Stomach (tissue), 4 donors: ENCODE results near the gene METTL15.

ENCODE experiments used
- EP300 ChIP-seq: sonication (generic); formaldehyde crosslinking; IDR thresholded peaks from one replicate; pipeline ENCODE4 v1.6.1; 2017; ENCODE audit warnings: antibody characterized with exemption
- POLR2A ChIP-seq, 4 donors: fragments of 450-650 bp; IDR thresholded peaks; one replicate each; pipeline ENCODE4 v1.6.1; 2016; ENCODE audit warnings: antibody characterized with exemption in 4 of 4, control low read depth in 2 of 4, mild to moderate bottlenecking in 1 of 4, moderate library complexity in 1 of 4
- POLR2AphosphoS5 ChIP-seq, 3 donors: sonication (generic); formaldehyde crosslinking; IDR thresholded peaks; one replicate each; pipeline ENCODE4 v1.6.1; 2016; ENCODE audit warnings: antibody characterized with exemption in 3 of 3
- TF ChIP-seq, protein P1 (sequence below), 7 experiments: fragments of 450-650 bp in 4 of 7; fragments of 200-600 bp in 3 of 7; sonication (generic) in 3 of 7; IDR thresholded peaks; one replicate each; pipeline ENCODE4 v1.5.1; 2016 to 2019; ENCODE audit warnings: antibody characterized with exemption in 7 of 7, control low read depth in 2 of 7, mild to moderate bottlenecking in 1 of 7

DNA sequence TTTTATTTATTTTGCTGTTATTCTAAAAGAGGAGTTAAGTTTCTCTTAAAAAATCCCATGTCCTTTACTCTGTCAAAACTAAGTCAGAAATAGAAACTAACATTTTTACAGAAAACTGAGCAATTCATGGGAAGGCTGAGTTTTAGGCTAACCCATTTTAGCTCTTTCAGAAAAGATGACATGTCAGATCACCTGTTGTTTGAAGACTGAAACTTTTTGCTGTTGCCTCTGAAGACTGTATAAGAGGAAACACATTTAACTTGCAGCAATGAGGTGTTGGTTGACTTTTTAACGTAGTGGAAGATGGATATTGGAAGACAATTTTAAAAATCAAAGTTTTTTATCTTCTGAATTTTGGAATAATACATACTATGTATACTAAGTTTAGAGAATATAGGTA, 115.4 kb downstream of the METTL15 start:
- TF ChIP-seq POLR2A (IDR thresholded peaks at IDR 0.05) (no peak), EP300 (no peak), POLR2AphosphoS5 (IDR thresholded peaks at IDR 0.05) (no peak)
- TF ChIP-seq, protein P1, sequence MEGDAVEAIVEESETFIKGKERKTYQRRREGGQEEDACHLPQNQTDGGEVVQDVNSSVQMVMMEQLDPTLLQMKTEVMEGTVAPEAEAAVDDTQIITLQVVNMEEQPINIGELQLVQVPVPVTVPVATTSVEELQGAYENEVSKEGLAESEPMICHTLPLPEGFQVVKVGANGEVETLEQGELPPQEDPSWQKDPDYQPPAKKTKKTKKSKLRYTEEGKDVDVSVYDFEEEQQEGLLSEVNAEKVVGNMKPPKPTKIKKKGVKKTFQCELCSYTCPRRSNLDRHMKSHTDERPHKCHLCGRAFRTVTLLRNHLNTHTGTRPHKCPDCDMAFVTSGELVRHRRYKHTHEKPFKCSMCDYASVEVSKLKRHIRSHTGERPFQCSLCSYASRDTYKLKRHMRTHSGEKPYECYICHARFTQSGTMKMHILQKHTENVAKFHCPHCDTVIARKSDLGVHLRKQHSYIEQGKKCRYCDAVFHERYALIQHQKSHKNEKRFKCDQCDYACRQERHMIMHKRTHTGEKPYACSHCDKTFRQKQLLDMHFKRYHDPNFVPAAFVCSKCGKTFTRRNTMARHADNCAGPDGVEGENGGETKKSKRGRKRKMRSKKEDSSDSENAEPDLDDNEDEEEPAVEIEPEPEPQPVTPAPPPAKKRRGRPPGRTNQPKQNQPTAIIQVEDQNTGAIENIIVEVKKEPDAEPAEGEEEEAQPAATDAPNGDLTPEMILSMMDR (IDR thresholded peaks at IDR 0.05) = no peak
